Astrocyte of the cerebellum (primary cell): ENCODE results near the gene PRR13.

Experiments
- DNase-seq: peaks from one replicate; pipeline ENCODE4 v3.0.0-alpha.2; 2011; ENCODE audit warnings: low read depth
- H3K4me3 ChIP-seq: 2 replicates; pipeline ENCODE4 v1.5.1; 2011; ENCODE audit warnings: mild to moderate bottlenecking, low read depth, low read length, moderate library complexity
- CTCF ChIP-seq: IDR thresholded peaks from 2 replicates; pipeline ENCODE4 v1.5.1; 2012; ENCODE audit warnings: low read length, low read depth, moderate library complexity, mild to moderate bottlenecking; ENCODE audit errors: missing control alignments
- in situ Hi-C: cut with HindIII; loops from 2 replicates; pipeline ENCODE4 v1.10.0; 2017; ENCODE audit warnings: low sequenced_read_pairs

PRR13 gene

GRCh38 chr12:53482626-53483168 lies 41.2 kb downstream of the PRR13 start:
- in situ Hi-C loops: no loop called here
- no peak overlapping the region for H3K4me3 ChIP-seq
- no peak for DNase-seq
- TF ChIP-seq CTCF: no peak

- H3K4me3 ChIP-seq: no peak overlapping the region
- TF ChIP-seq CTCF: no peak
- in situ Hi-C loops: no loop called here
- no peak for DNase-seq
These were observed 41.9 kb downstream of the PRR13 start for GRCh38 chr12:53483225-53483978.

GRCh38 chr12:53483979-53484377 lies 42.4 kb downstream of the PRR13 start:
- no peak for TF ChIP-seq CTCF
- H3K4me3 ChIP-seq: no peak overlapping the region
- in situ Hi-C loops: no loop called here
- DNase-seq: no peak

- H3K4me3 ChIP-seq: no peak overlapping the region
- no peak for DNase-seq
- in situ Hi-C loops: no loop called here
- no peak for TF ChIP-seq CTCF
These were observed 43.4 kb downstream of the PRR13 start for GRCh38 chr12:53484686-53485575.

GRCh38 chr12:53485955-53486735 lies 44.6 kb downstream of the PRR13 start:
- in situ Hi-C loops: no loop called here
- no peak overlapping the region for H3K4me3 ChIP-seq
- DNase-seq: no peak
- TF ChIP-seq CTCF: no peak
